Vagina (tissue), 2 donors: Measurements from ENCODE around the gene GNAQ. TPM values are rescaled to one million over a fixed set of nuclear protein-coding genes. Genes with fewer than 3 reads are reported as not detected.

ENCODE experiments used
- DNase-seq, 2 donors: peaks; one replicate each; pipeline ENCODE4 v3.0.0-alpha.2; 2017; ENCODE audit errors: extremely low spot score in 2 of 2
- H3K27ac ChIP-seq: fragments of 200-600 bp; sonication (generic); one replicate; pipeline ENCODE4 v1.5.1; 2019
- H3K27me3 ChIP-seq: fragments of 200-600 bp; sonication (generic); one replicate; pipeline ENCODE4 v1.5.1; 2019
- H3K36me3 ChIP-seq, 2 donors: fragments of 200-600 bp; sonication (generic); one replicate each; pipeline ENCODE4 v1.5.1; 2017 to 2019
- H3K4me1 ChIP-seq: fragments of 200-600 bp; sonication (generic); one replicate; pipeline ENCODE4 v1.5.1; 2019
- H3K4me3 ChIP-seq, 2 donors: fragments of 200-600 bp; sonication (generic); 1 replicate in 1 of 2; 2 replicates in 1 of 2; pipeline ENCODE4 v1.5.1; 2016 to 2019
- H3K9me3 ChIP-seq: fragments of 200-600 bp; sonication (generic); one replicate; pipeline ENCODE4 v1.5.1; 2019
- POLR2A ChIP-seq, 2 donors: fragments of 450-650 bp; IDR thresholded peaks; one replicate each; pipeline ENCODE4 v1.6.1; 2017; ENCODE audit warnings: antibody characterized with exemption in 2 of 2, mild to moderate bottlenecking in 2 of 2, moderate library complexity in 2 of 2
- POLR2AphosphoS5 ChIP-seq, 2 donors: sonication (generic); formaldehyde crosslinking; IDR thresholded peaks; one replicate each; pipeline ENCODE4 v1.9.0; 2017; ENCODE audit warnings: antibody characterized with exemption in 2 of 2, mild to moderate bottlenecking in 2 of 2, low read depth in 1 of 2; ENCODE audit not compliant: insufficient read depth in 1 of 2
- intact Hi-C: fragments of 100-400 bp; cut with DNase I; formaldehyde crosslinking; loops from one replicate; pipeline ENCODE4 v1.15.1; 2023
- total RNA-seq: library from RNA; depleted of rRNA; stranded (reverse); fragments of >200 nt; gene quantifications from one replicate; pipeline ENCODE4 v1.2.3, GENCODE V29; 2016
- TF ChIP-seq, protein P1 (sequence below), 3 experiments: fragments of 450-650 bp in 2 of 3; fragments of 200-600 bp in 1 of 3; sonication (generic) in 1 of 3; IDR thresholded peaks; one replicate each; pipeline ENCODE4 v1.5.1; 2017 to 2019; ENCODE audit warnings: antibody characterized with exemption in 3 of 3, mild to moderate bottlenecking in 2 of 3, moderate library complexity in 2 of 3

GNAQ gene
- total RNA-seq, 1 donor from 2014 or later, result 31.9 TPM

DNA sequence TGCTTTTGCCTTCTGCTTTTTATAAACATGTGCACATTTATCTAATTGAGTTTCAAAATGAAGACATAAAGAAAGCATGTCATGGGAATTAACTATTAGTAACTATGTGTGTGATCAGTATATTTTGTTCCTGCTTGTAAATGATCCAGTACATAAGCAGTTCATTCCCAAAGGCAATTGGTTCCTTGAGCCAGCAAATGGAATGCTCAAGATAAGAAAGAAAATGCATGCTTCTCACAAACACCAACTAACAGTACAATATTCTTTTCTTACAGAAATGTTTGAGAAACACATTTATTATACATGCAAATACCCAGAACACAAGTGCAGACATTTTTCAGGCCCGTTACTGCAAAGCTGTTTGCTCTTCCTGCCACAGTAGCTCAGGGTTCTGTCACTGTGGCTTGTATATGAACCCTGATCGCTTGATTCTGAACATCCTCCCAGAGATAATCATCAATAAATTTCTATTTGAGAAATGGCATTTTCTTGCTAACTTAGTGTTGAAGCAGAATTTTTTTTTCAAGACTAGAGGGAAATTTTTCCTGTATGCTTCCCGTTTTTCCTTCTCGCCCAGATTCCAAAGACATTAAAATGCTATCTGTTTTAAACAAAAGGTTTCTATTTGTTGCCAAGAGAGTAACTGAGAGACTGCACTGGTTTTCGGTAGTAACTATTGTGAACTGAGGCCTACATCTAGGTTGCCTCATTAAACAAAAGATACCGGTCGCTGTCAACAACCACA is 1.9 kb downstream of the GNAQ start:
- H3K27me3 ChIP-seq, result no peaks in the 10 kb centered on the region
- intact Hi-C loops, result loop anchor here (10.0 kb wide), 3 partner anchors 55 to 595 kb away; no protein-coding TSS in a partner anchor
- H3K4me3 ChIP-seq, result peak overlapping the region; percentile 77 to 98
- TF ChIP-seq, protein P1, sequence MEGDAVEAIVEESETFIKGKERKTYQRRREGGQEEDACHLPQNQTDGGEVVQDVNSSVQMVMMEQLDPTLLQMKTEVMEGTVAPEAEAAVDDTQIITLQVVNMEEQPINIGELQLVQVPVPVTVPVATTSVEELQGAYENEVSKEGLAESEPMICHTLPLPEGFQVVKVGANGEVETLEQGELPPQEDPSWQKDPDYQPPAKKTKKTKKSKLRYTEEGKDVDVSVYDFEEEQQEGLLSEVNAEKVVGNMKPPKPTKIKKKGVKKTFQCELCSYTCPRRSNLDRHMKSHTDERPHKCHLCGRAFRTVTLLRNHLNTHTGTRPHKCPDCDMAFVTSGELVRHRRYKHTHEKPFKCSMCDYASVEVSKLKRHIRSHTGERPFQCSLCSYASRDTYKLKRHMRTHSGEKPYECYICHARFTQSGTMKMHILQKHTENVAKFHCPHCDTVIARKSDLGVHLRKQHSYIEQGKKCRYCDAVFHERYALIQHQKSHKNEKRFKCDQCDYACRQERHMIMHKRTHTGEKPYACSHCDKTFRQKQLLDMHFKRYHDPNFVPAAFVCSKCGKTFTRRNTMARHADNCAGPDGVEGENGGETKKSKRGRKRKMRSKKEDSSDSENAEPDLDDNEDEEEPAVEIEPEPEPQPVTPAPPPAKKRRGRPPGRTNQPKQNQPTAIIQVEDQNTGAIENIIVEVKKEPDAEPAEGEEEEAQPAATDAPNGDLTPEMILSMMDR (IDR thresholded peaks at IDR 0.05), result no peak
- no peak for TF ChIP-seq POLR2A (IDR thresholded peaks at IDR 0.05)
- TF ChIP-seq POLR2AphosphoS5 (IDR thresholded peaks at IDR 0.05; ENCODE audit: insufficient read depth in 1 of 2, low read depth in 1 of 2), result no peak
- H3K4me1 ChIP-seq, result peaks cover 42% of the 10 kb centered on the region
- peak overlapping the region; percentile 97 for H3K27ac ChIP-seq
- no peaks in the 10 kb centered on the region for H3K9me3 ChIP-seq
- DNase-seq, result no peak
- H3K36me3 ChIP-seq, result no peaks in the 10 kb centered on the region

DNA sequence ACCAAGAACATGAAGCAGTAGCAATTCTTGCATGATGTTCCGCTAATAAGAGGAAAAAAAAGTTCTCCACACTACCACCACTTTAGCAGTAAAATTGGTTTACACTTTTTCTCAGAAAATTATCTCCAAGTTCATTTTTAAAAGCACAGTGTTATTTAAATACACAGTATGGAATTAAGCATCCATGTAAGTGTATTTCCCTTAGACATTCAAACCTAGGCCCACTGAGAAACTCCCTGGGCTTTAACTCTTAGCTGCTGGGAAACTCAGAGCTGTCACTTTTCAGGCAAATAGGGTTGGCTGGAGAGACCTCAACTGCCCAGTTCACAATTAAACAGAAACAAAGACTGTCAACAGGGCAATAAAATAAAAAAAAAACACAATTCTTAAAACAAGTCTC is 2.7 kb downstream of the GNAQ start:
- DNase-seq, result no peak
- Histone ChIP-seq H3K9me3 (no peaks in the 10 kb centered on the region), H3K36me3 (no peaks in the 10 kb centered on the region), H3K27me3 (no peaks in the 10 kb centered on the region), H3K4me3 (peak overlapping the region; percentile 77 to 98), H3K4me1 (peaks cover 43% of the 10 kb centered on the region), H3K27ac (peak overlapping the region; percentile 97)
- TF ChIP-seq, protein P1 (IDR thresholded peaks at IDR 0.05), result no peak
- TF ChIP-seq POLR2AphosphoS5 (IDR thresholded peaks at IDR 0.05; ENCODE audit: insufficient read depth in 1 of 2, low read depth in 1 of 2), result no peak
- TF ChIP-seq POLR2A (IDR thresholded peaks at IDR 0.05), result no peak
- intact Hi-C loops, result no loop called here

DNA sequence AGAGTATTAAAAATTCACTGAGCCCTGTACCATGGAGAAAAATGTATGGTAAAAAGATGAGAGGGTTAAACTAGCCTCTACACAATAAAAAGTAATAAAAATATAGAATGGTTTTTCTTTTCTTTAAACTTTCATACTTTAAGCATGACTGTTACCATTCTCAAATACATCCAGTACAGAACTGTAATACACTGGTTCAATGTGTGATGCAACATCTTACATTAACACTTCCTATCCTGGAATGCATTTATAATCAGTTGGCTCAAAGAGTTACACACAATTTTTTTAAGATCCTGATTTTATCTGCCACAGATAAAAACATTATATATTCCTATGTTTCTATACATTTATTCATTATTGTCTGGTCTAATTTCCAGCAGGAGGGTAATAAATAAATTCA is 4.7 kb downstream of the GNAQ start:
- intact Hi-C loops, result no loop called here
- TF ChIP-seq, protein P1 (IDR thresholded peaks at IDR 0.05), result no peak
- TF ChIP-seq POLR2A (IDR thresholded peaks at IDR 0.05) (no peak), POLR2AphosphoS5 (IDR thresholded peaks at IDR 0.05; ENCODE audit: insufficient read depth in 1 of 2, low read depth in 1 of 2) (no peak)

DNA sequence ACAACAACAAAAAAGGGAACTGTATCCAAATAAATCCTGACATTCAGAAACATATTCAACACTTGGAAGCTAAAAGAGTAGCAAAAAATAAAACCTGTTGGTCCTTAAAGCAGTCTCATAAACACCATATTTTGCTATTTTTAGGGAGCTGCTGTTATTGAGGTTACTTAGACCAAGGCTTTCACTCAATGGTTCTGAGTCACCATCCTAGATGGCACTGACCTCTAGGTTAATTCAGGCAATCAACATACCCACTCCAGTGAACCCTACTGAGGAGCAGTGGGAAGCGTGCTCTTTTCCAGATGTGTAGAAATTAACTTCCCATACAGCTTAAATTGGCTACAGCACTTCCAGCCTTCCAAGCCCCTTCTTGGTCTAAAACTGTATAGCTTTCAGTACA is 5.2 kb downstream of the GNAQ start:
- Histone ChIP-seq H3K4me1 (peaks cover 54% of the 10 kb centered on the region), H3K27ac (peak overlapping the region; percentile 22), H3K9me3 (no peaks in the 10 kb centered on the region), H3K27me3 (no peaks in the 10 kb centered on the region), H3K4me3 (no peak overlapping the region), H3K36me3 (no peaks in the 10 kb centered on the region)
- no peak for DNase-seq
- intact Hi-C loops, result no loop called here
- TF ChIP-seq POLR2A (IDR thresholded peaks at IDR 0.05), result no peak
- no peak for TF ChIP-seq POLR2AphosphoS5 (IDR thresholded peaks at IDR 0.05; ENCODE audit: insufficient read depth in 1 of 2, low read depth in 1 of 2)
- TF ChIP-seq, protein P1 (IDR thresholded peaks at IDR 0.05), result no peak

More for the DNA sequence above, 4.7 kb downstream of the GNAQ start:
- Histone ChIP-seq H3K4me1 (peaks cover 48% of the 10 kb centered on the region), H3K9me3 (no peaks in the 10 kb centered on the region), H3K36me3 (no peaks in the 10 kb centered on the region), H3K27ac (peak overlapping the region; percentile 22), H3K27me3 (no peaks in the 10 kb centered on the region), H3K4me3 (no peak overlapping the region)
- DNase-seq, result no peak

GRCh38 chr9:78025186-78025585 is 6.4 kb downstream of the GNAQ start:
- DNase-seq, result no peak
- Histone ChIP-seq H3K36me3 (no peaks in the 10 kb centered on the region), H3K9me3 (no peaks in the 10 kb centered on the region), H3K4me3 (no peak overlapping the region), H3K4me1 (peaks cover 66% of the 10 kb centered on the region), H3K27ac (no peak overlapping the region), H3K27me3 (no peaks in the 10 kb centered on the region)
- intact Hi-C loops, result no loop called here
- TF ChIP-seq POLR2AphosphoS5 (IDR thresholded peaks at IDR 0.05; ENCODE audit: insufficient read depth in 1 of 2, low read depth in 1 of 2), result no peak
- no peak for TF ChIP-seq POLR2A (IDR thresholded peaks at IDR 0.05)
- TF ChIP-seq, protein P1 (IDR thresholded peaks at IDR 0.05), result no peak
